Right lobe of liver (tissue), 4 donors: ENCODE results near the gene NT5E.

ENCODE experiments used
- POLR2A ChIP-seq: fragments of 450-650 bp; IDR thresholded peaks from one replicate; pipeline ENCODE4 v1.6.1; 2017; ENCODE audit warnings: antibody characterized with exemption, mild to moderate bottlenecking
- TF ChIP-seq, protein P1 (sequence below), 4 donors: fragments of 200-600 bp in 3 of 4; fragments of 450-650 bp in 1 of 4; IDR thresholded peaks; one replicate each; pipeline versions ENCODE4 v1.5.1 to v1.8.0; 2016 to 2022; ENCODE audit warnings: antibody characterized with exemption in 4 of 4, mild to moderate bottlenecking in 2 of 4
- donor health status: DM: no; HTN: no; CAD: no.
- donor health status: DM: no; HTN: no; CAD: no.
- donor health status: DM: no; HTN: yes; CAD: no.

DNA sequence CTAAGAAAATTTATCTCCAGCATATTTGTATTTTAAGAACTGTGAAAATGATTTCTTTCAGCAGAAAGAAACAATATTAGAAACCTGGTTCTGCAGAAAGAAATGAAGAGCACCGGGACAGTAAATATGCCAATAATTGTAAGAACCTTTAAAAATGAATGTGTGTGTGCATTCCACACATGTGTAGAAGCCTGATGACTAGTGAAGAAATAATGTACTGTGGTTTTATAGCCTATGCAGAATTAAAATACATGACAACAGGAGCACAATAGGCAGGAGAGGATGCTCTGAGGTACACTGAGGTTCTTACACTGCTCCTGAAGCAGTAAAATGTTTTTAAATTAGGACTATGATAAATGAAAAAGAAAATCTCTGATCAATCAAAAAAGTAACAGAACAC lies 94.9 kb downstream of the NT5E start:
- TF ChIP-seq, protein P1, sequence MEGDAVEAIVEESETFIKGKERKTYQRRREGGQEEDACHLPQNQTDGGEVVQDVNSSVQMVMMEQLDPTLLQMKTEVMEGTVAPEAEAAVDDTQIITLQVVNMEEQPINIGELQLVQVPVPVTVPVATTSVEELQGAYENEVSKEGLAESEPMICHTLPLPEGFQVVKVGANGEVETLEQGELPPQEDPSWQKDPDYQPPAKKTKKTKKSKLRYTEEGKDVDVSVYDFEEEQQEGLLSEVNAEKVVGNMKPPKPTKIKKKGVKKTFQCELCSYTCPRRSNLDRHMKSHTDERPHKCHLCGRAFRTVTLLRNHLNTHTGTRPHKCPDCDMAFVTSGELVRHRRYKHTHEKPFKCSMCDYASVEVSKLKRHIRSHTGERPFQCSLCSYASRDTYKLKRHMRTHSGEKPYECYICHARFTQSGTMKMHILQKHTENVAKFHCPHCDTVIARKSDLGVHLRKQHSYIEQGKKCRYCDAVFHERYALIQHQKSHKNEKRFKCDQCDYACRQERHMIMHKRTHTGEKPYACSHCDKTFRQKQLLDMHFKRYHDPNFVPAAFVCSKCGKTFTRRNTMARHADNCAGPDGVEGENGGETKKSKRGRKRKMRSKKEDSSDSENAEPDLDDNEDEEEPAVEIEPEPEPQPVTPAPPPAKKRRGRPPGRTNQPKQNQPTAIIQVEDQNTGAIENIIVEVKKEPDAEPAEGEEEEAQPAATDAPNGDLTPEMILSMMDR (IDR thresholded peaks at IDR 0.05), result no peak
- TF ChIP-seq POLR2A, result no peak
